DOHH2 (cell line): ENCODE measurements around the gene RAB40C.

Experiments used
- EZH2phosphoT487 ChIP-seq: fragments of 200-600 bp; sonication (generic); IDR thresholded peaks from 2 replicates; pipeline ENCODE4 v1.6.1; 2017; ENCODE audit warnings: borderline replicate concordance, mild to moderate bottlenecking, antibody characterized with exemption, low read length, moderate library complexity, mixed read lengths
- TF ChIP-seq, protein P1 (sequence below): fragments of 200-600 bp; sonication (generic); IDR thresholded peaks from one replicate; pipeline ENCODE4 v1.5.1; 2014; ENCODE audit warnings: antibody characterized with exemption, mild to moderate bottlenecking, low read depth, low read length; ENCODE audit not compliant: poor library complexity, severe bottlenecking

GRCh38 chr16:574021-574760, 15.7 kb upstream of the RAB40C start:
- TF ChIP-seq, protein P1, sequence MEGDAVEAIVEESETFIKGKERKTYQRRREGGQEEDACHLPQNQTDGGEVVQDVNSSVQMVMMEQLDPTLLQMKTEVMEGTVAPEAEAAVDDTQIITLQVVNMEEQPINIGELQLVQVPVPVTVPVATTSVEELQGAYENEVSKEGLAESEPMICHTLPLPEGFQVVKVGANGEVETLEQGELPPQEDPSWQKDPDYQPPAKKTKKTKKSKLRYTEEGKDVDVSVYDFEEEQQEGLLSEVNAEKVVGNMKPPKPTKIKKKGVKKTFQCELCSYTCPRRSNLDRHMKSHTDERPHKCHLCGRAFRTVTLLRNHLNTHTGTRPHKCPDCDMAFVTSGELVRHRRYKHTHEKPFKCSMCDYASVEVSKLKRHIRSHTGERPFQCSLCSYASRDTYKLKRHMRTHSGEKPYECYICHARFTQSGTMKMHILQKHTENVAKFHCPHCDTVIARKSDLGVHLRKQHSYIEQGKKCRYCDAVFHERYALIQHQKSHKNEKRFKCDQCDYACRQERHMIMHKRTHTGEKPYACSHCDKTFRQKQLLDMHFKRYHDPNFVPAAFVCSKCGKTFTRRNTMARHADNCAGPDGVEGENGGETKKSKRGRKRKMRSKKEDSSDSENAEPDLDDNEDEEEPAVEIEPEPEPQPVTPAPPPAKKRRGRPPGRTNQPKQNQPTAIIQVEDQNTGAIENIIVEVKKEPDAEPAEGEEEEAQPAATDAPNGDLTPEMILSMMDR, result no peak
- TF ChIP-seq EZH2phosphoT487, result no peak
